Measurements from ENCODE around the gene AGXT2. TPM values are rescaled to one million over a fixed set of nuclear protein-coding genes. Genes with fewer than 3 reads are reported as not detected.

Gene AGXT2
- total RNA-seq, 1 experiment from 2014 or later: not detected

- Mint-ChIP-seq H3K27ac (no peak overlapping the region), H3K9me3 (no peaks in the 10 kb centered on the region), H3K27me3 (ENCODE audit: low read depth) (no peaks in the 10 kb centered on the region), H3K4me3 (no peak overlapping the region), H3K4me1 (peaks cover 11% of the 10 kb centered on the region), H3K36me3 (no peaks in the 10 kb centered on the region)
- POLR2A ChIA-PET: no interaction called here
- no peak for TF ChIP-seq RORB (CRISPR knock-in tag; IDR thresholded peaks at IDR 0.05)
- TF ChIP-seq FOXP1 (CRISPR knock-in tag; IDR thresholded peaks at IDR 0.05; ENCODE audit: borderline replicate concordance): no peak
- no peak for TF ChIP-seq SMAD4 (CRISPR knock-in tag; IDR thresholded peaks at IDR 0.05)
- no peak for TF ChIP-seq GABPB1 (CRISPR knock-in tag; IDR thresholded peaks at IDR 0.05)
- TF ChIP-seq ETV6 (CRISPR knock-in tag; IDR thresholded peaks at IDR 0.05): no peak
- TF ChIP-seq GRHL2 (CRISPR knock-in tag; IDR thresholded peaks at IDR 0.05; ENCODE audit: insufficient replicate concordance, severe bottlenecking): no peak
- no peak for TF ChIP-seq CDX4 (CRISPR knock-in tag; IDR thresholded peaks at IDR 0.05; ENCODE audit: borderline replicate concordance)
- TF ChIP-seq MYBL2 (CRISPR knock-in tag; IDR thresholded peaks at IDR 0.05): no peak
- no peak for TF ChIP-seq ZNF416 (CRISPR knock-in tag; IDR thresholded peaks at IDR 0.05)
- ATAC-seq: no peak; the same call in 1 of the 2 replicates
- DNase-seq (ENCODE audit: low spot score): no peak
- CTCF ChIA-PET: interaction anchor here (1.3 kb wide), 2 partner anchors 28 to 568 kb away, joined by 4 read pairs; no protein-coding TSS in a partner anchor
These were observed 16.5 kb downstream of the AGXT2 start for GRCh38 chr5:35031276-35031675.

GRCh38 chr5:35030426-35031100 is 17.2 kb downstream of the AGXT2 start:
- ChIA-PET CTCF (interaction anchor here (1.3 kb wide), 2 partner anchors 27 to 569 kb away, joined by 4 read pairs; no protein-coding TSS in a partner anchor), POLR2A (no interaction called here)
- H3K4me3 Mint-ChIP-seq: no peak overlapping the region
- H3K4me1 Mint-ChIP-seq: peaks cover 8% of the 10 kb centered on the region
- no peaks in the 10 kb centered on the region for H3K27me3 Mint-ChIP-seq (ENCODE audit: low read depth)
- no peaks in the 10 kb centered on the region for H3K9me3 Mint-ChIP-seq
- H3K27ac Mint-ChIP-seq: no peak overlapping the region
- TF ChIP-seq NFATC4 (CRISPR knock-in tag; IDR thresholded peaks at IDR 0.05) (no peak), ESRRA (CRISPR knock-in tag; IDR thresholded peaks at IDR 0.05; ENCODE audit: borderline replicate concordance) (no peak), ZNF416 (CRISPR knock-in tag; IDR thresholded peaks at IDR 0.05) (no peak), TEAD1 (CRISPR knock-in tag; IDR thresholded peaks at IDR 0.05) (no peak), FOXP4 (CRISPR knock-in tag; IDR thresholded peaks at IDR 0.05) (no peak), ZNF425 (CRISPR knock-in tag; conservative IDR thresholded peaks at IDR 0.05) (no peak), E2F5 (CRISPR knock-in tag; IDR thresholded peaks at IDR 0.05) (no peak), IRF2 (CRISPR knock-in tag; IDR thresholded peaks at IDR 0.05; ENCODE audit: borderline replicate concordance, low read depth) (no peak), ZNF317 (CRISPR knock-in tag; IDR thresholded peaks at IDR 0.05; ENCODE audit: borderline replicate concordance, low read depth) (no peak), NR2C2 (CRISPR knock-in tag; IDR thresholded peaks at IDR 0.05) (no peak), PREB (CRISPR knock-in tag; IDR thresholded peaks at IDR 0.05; ENCODE audit: borderline replicate concordance) (no peak), GABPB1 (CRISPR knock-in tag; IDR thresholded peaks at IDR 0.05) (no peak), ZSCAN18 (CRISPR knock-in tag; IDR thresholded peaks at IDR 0.05) (no peak), CREM (CRISPR knock-in tag; IDR thresholded peaks at IDR 0.05) (no peak)
- DNase-seq (ENCODE audit: low spot score) (no peak), ATAC-seq (no peak)
- H3K36me3 Mint-ChIP-seq: no peaks in the 10 kb centered on the region

Data from WTC11 (cell line).